AG09319 (cell line): ENCODE data around the gene TRAPPC4.

Experiments used
- DNase-seq: peaks from one replicate; pipeline ENCODE4 v3.0.0-alpha.2; 2010; ENCODE audit warnings: low read depth; ENCODE audit errors: extremely low read depth
- TF ChIP-seq, protein P1 (sequence below): IDR thresholded peaks from 2 replicates; pipeline ENCODE4 v1.5.1; 2011; ENCODE audit warnings: low read depth, mild to moderate bottlenecking, inconsistent platforms, low read length, moderate library complexity

TRAPPC4 gene

DNA sequence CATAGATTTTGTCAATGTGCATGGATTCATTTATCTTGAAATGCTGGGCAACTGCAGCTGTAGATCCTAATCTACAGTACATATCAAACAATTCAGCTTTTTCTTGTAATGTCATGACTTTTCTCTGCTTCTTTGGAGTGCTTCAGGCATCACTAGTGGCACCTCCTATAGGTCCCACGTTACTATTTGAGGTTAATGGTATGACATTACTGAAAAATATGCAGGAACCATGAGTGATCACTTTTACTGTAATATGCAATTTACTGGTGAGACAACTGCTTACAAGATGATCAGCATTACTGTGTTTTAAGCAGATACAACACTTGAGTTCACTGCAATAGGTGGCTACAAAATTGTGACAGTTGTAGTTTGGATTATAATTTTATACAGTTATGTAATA lies 17.7 kb upstream of the TRAPPC4 start:
- DNase-seq, result no peak
- TF ChIP-seq, protein P1, sequence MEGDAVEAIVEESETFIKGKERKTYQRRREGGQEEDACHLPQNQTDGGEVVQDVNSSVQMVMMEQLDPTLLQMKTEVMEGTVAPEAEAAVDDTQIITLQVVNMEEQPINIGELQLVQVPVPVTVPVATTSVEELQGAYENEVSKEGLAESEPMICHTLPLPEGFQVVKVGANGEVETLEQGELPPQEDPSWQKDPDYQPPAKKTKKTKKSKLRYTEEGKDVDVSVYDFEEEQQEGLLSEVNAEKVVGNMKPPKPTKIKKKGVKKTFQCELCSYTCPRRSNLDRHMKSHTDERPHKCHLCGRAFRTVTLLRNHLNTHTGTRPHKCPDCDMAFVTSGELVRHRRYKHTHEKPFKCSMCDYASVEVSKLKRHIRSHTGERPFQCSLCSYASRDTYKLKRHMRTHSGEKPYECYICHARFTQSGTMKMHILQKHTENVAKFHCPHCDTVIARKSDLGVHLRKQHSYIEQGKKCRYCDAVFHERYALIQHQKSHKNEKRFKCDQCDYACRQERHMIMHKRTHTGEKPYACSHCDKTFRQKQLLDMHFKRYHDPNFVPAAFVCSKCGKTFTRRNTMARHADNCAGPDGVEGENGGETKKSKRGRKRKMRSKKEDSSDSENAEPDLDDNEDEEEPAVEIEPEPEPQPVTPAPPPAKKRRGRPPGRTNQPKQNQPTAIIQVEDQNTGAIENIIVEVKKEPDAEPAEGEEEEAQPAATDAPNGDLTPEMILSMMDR, result no peak

- no peak for DNase-seq
- TF ChIP-seq, protein P1, result no peak
Observed at GRCh38 chr11:119006656-119007055, 11.9 kb upstream of the TRAPPC4 start.

DNA sequence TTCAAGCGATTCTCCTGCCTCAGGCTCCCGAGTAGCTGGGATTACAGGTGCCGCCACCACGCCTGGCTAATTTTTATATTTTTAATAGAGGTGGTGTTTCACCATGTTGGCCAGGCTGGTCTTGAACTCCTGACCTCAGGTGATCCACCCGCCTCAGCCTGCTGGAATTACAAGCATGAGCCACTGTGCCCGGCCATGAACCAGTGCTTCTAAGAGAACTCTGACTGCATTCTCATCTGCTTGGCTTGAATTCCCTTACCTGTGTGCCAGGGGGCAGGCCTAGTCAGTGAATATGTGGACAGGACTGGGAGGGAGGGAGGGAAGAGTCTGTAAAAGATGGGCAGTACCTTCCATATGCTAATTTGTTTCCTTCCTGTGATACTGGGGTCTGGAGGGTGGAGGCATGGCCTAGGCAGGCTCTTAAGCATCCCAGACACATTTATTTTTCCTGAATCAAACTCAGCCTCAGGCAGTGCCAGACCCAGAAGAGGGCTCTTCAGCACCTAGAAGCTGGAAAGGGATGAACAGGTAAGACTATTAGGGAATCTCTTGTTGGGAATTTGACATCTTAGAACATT lies 7.0 kb upstream of the TRAPPC4 start:
- TF ChIP-seq, protein P1, result no peak
- DNase-seq, result no peak

- DNase-seq, result no peak
- TF ChIP-seq, protein P1, result no peak
Observed at GRCh38 chr11:119012629-119013170, 5.9 kb upstream of the TRAPPC4 start.

DNA sequence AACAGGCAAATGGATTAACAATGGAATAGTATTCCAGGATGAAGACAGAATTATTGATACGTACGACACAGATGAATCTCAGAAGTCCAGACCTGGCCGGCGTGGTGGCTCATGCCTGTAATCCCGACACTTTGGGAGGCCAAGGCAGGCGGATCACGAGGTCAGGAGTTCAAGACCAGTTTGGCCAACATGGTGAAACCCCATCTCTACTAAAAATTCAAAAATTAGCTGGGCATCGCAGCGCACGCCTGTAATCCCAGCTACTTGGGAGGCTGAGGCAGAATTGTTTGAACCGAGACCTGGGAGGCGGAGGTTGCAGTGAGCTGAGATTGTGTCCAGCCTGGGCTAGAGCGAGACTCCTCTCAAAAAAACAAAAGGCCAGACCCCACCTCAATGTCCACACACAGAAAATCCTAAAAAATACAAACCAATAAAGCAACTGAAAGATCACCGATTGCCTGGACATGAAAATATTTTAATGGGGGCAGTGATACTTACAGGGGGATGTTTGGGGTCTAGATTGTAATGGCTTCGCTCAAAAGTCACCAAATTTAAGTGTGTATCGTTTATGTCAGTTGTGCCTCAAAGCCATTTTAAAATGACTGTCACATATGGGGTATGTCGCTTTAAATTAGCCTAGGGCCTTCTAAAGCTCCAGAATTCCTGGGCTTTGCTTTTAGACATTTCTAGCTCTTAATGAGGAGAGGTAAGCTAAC lies 4.2 kb upstream of the TRAPPC4 start:
- no peak for DNase-seq
- TF ChIP-seq, protein P1, result no peak

DNA sequence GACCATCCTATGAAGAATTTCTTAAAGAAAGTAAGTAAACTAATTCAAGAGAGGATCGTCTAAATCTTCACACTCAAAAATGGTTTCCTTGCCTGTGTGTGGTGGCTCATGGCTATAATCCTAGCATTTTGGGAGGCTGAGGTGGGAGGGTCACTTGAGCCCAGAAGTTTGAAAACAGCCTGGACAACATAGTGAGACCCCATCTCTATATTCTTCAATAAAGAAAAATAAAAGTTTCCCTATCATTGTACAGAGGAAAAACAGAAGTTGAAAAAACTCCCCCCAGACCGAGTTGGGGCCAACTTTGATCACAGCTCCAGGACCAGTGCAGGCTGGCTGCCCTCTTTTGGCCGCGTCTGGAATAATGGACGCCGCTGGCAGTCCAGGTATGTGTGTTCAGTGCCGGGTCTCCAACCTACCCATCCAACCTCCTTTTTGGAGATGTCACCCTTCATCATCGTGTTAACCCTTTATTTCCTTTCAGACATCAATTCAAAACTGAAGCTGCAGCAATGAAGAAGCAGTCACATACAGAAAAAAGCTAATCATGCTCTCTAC lies 3.4 kb upstream of the TRAPPC4 start:
- DNase-seq, result no peak
- TF ChIP-seq, protein P1, result no peak; the same call in 1 of the 2 replicates
